ENCODE results near the gene DPP6.

- TF ChIP-seq CTCF (IDR thresholded peaks at IDR 0.05) (no peak), POLR2A (IDR thresholded peaks at IDR 0.05) (no peak)
Observed at GRCh38 chr7:154777023-154777422, 724.8 kb downstream of the DPP6 start.

Data from ovary (tissue), 3 donors.